HG02943 (cell line): ENCODE results near the gene KSR2.

ENCODE experiments used
- ATAC-seq: cut with Tn5 transposase; IDR thresholded peaks from one replicate; pipeline ENCODE4 v1.9.1; 2021; ENCODE audit warnings: mild to moderate bottlenecking, low read depth, moderate library complexity; ENCODE audit not compliant: unreplicated experiment

The KSR2 gene

GRCh38 chr12:117594481-117594880 is 374.3 kb downstream of the KSR2 start:
- no peak for ATAC-seq

- ATAC-seq = no peak
Observed at GRCh38 chr12:117593815-117594400, 374.9 kb downstream of the KSR2 start.

- ATAC-seq = no peak
Observed at GRCh38 chr12:117592588-117593305, 376.0 kb downstream of the KSR2 start.

- no peak for ATAC-seq
Observed at GRCh38 chr12:117590999-117591398, 377.8 kb downstream of the KSR2 start.

- ATAC-seq = no peak
Observed at GRCh38 chr12:117590386-117590785, 378.4 kb downstream of the KSR2 start.

- no peak for ATAC-seq
Observed at GRCh38 chr12:117589021-117589420, 379.8 kb downstream of the KSR2 start.

- ATAC-seq = no peak
Observed at GRCh38 chr12:117587631-117588287, 381.0 kb downstream of the KSR2 start.

GRCh38 chr12:117583677-117584225 is 385.0 kb downstream of the KSR2 start:
- no peak for ATAC-seq

GRCh38 chr12:117583092-117583491 is 385.7 kb downstream of the KSR2 start:
- no peak for ATAC-seq

- ATAC-seq = no peak
Observed at GRCh38 chr12:117582135-117582784, 386.5 kb downstream of the KSR2 start.

GRCh38 chr12:117580718-117581062 is 388.1 kb downstream of the KSR2 start:
- no peak for ATAC-seq

GRCh38 chr12:117580015-117580717 is 388.6 kb downstream of the KSR2 start:
- ATAC-seq = no peak

GRCh38 chr12:117577122-117577657 is 391.6 kb downstream of the KSR2 start:
- ATAC-seq = no peak

GRCh38 chr12:117576053-117576452 is 392.7 kb downstream of the KSR2 start:
- ATAC-seq = no peak

- ATAC-seq = no peak
Observed at GRCh38 chr12:117574655-117575054, 394.1 kb downstream of the KSR2 start.

- ATAC-seq = no peak
Observed at GRCh38 chr12:117572755-117573154, 396.0 kb downstream of the KSR2 start.

- no peak for ATAC-seq
Observed at GRCh38 chr12:117571321-117571720, 397.5 kb downstream of the KSR2 start.

GRCh38 chr12:117570608-117571007 is 398.2 kb downstream of the KSR2 start:
- ATAC-seq = no peak

GRCh38 chr12:117567644-117568216 is 401.1 kb downstream of the KSR2 start:
- no peak for ATAC-seq

- ATAC-seq = no peak
Observed at GRCh38 chr12:117564881-117565280, 403.9 kb downstream of the KSR2 start.
